ENCODE measurements around the gene TPT1. TPM values are rescaled to one million over a fixed set of nuclear protein-coding genes. Genes with fewer than 3 reads are reported as not detected.
"Not testable (repeated sequence)": the region's sequence is repeated elsewhere in the genome, so short reads cannot be mapped to it uniquely, and the experiment has no call there.

TPT1 gene
- total RNA-seq, 2 experiments from 2014 or later, result 3,408 to 3,964 TPM

DNA sequence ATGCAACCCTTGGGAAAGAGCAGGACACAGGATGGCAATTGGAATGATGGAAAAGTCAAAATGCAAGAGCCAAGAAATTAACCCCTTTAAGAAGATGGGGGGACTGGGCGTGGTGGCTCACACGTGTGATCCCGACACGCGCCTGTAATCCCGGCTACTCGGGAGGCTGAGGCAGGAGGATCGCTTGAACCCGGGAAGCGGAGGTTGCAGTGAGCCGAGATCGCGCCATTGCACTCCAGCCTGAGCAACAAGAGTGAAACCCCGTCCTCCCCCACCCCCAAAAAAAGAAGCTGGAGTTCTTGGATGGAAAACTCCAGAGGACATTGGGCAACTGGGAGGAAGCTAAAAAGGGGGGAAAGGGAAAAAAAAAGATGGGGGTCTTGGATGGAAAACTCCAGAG, 1.7 kb upstream of the TPT1 start:
- ChIA-PET CTCF (interaction anchor here (2.0 kb wide), 1 partner anchor 28 kb away, joined by 8 read pairs; no protein-coding TSS in a partner anchor), POLR2A (interaction anchor here (2.0 kb wide), 1 partner anchor 53 kb away, joined by 6 read pairs; no protein-coding TSS in a partner anchor)
- H3K27me3 Mint-ChIP-seq; H3K9me3 Mint-ChIP-seq (ENCODE audit: low read depth); DNase-seq; ATAC-seq: not testable (repeated sequence)
- H3K36me3 Mint-ChIP-seq (ENCODE audit: low read depth), result peaks cover 58% of the 10 kb centered on the region
- H3K4me3 Mint-ChIP-seq, result peak overlapping the region; percentile 99
- intact Hi-C loops (cut with DNase I, micrococcal nuclease), result loop anchor here (5.0 to 10.0 kb wide), 2 partner anchors 75 to 842 kb away; partner anchors contain the start of genes LCP1 (in 1 of the 2) and SLC25A30 (in 1 of the 2)
- peak overlapping the region; percentile 99 for H3K27ac Mint-ChIP-seq
- peaks cover 32% of the 10 kb centered on the region for H3K4me1 Mint-ChIP-seq

DNA sequence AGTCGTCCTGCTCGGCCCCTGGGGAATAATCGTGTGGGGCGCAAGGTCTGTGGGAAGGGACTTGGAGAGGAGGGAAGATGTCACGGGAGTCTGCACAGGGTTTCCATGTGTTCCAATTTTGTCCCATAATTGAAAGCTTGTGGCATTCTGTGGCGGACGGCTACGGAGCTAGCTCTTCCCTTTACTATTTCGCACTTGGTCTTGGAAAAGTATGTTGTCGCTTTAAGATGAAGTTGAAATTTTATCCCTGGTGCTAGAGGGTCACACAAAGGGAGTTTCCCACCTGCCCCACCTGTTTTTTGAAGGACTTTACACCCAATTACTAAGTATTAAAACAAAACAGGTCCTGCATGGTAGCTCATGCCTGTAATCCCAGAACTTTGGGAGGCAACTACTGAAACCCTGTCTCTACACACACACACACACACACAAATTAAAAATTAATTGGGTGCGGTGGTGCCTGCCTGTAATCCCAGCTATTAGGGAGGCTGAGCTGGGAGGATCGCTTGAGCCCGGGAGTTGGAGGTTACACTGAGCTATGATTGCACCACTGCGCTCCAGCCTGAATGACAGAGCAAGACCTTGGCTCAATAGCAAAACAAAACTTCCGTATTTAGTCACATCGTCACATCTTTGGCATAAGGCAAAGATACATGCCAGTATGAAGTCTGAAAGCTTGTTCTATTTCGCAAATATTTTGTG, 967 bp upstream of the TPT1 start:
- Mint-ChIP-seq H3K4me3 (peak overlapping the region; percentile 99), H3K9me3 (ENCODE audit: low read depth) (no peaks in the 10 kb centered on the region), H3K27ac (peak overlapping the region; percentile 99), H3K27me3 (no peaks in the 10 kb centered on the region), H3K4me1 (peaks cover 37% of the 10 kb centered on the region), H3K36me3 (ENCODE audit: low read depth) (peaks cover 61% of the 10 kb centered on the region)
- ATAC-seq, result no peak
- POLR2A ChIA-PET, result interaction anchor here (0.7 to 2.0 kb wide), 6 partner anchors 11 to 123 kb away, joined by 3 to 6 read pairs (median 4); partner anchors contain the start of genes COG3 and SLC25A30
- intact Hi-C loops (cut with DNase I, micrococcal nuclease), result loop anchor here (1.0 to 10.0 kb wide), 11 partner anchors 25 to 843 kb away; partner anchors contain the start of genes COG3 (in 2 of the 2), SLC25A30 (in 2 of the 2), GPALPP1 (in 1 of the 2) and LCP1 (in 1 of the 2)
- DNase-seq, result no peak
- CTCF ChIA-PET, result interaction anchor here (0.6 to 3.1 kb wide), 5 partner anchors 18 to 123 kb away, joined by 3 to 17 read pairs (median 10); partner anchors contain the start of genes COG3 and SLC25A30

DNA sequence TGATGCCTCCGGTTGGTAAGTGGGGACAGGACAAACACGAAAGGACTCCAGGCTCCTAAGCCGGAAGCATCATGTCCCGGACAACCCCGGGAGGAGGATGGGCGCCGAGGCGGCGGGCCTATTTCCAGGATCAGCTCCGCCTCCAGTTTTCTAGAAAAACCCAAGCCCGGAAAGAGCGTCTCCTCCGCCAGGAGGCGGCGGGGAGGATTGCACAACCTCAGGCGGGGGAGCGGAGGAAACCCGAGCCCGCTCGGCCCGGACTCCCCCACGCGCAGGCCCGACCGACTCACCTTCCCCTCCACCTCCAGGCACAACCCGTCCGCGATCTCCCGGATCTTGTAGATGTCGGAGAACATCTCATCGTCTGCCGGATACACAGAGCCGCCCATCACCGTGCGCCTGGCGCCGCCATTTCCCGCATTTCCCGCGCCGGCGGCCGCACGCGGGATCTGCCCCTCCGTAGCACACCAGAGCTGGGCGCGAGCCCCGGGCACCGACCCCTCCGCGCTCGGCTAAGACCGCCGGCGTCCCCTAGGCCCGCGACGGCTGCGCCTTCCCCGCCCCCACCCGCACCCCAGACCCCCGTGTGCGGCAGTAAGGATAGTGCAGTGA, 455 bp downstream of the TPT1 start:
- intact Hi-C loops (cut with DNase I, micrococcal nuclease), result loop anchor here (1.0 to 10.0 kb wide), 13 partner anchors 27 to 844 kb away; partner anchors contain the start of genes COG3 (in 2 of the 2), SLC25A30 (in 2 of the 2), GPALPP1 (in 1 of the 2) and GTF2F2 (in 1 of the 2)
- Mint-ChIP-seq H3K9me3 (ENCODE audit: low read depth) (no peaks in the 10 kb centered on the region), H3K36me3 (ENCODE audit: low read depth) (peaks cover 66% of the 10 kb centered on the region), H3K27ac (peak overlapping the region; percentile 99), H3K4me1 (peaks cover 51% of the 10 kb centered on the region), H3K4me3 (peak overlapping the region; percentile 99), H3K27me3 (no peaks in the 10 kb centered on the region)
- ATAC-seq, result peak; percentile 50
- POLR2A ChIA-PET, result interaction anchor here (0.6 to 2.0 kb wide), 7 partner anchors 22 to 124 kb away, joined by 3 to 6 read pairs (median 4); partner anchors contain the start of genes COG3 and SLC25A30
- DNase-seq, result peak; percentile 92
- CTCF ChIA-PET, result interaction anchor here (0.6 to 3.1 kb wide), 7 partner anchors 9 to 220 kb away, joined by 3 to 17 read pairs (median 3); partner anchors contain the start of genes COG3 and GTF2F2

DNA sequence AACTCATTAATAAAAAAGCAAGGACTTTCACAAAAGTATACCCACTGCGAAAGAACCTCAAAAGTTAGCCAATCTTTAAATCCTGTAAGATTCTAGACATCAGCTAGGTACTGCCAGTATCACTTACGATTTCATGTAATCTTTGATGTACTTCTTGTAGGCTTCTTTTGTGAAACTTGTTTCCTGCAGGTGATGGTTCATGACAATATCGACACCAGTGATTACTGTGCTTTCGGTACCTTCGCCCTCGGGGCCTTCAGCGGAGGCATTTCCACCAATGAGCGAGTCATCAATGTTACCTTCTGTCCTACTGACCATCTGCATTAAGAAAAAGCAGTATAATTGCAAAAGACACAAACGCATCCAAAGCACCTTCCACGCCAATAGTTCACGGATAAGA, 1.1 kb downstream of the TPT1 start:
- intact Hi-C loops (cut with DNase I, micrococcal nuclease), result loop anchor here (1.0 to 10.0 kb wide), 8 partner anchors 29 to 845 kb away; partner anchors contain the start of genes GTF2F2 (in 1 of the 2), LCP1 (in 1 of the 2) and SLC25A30 (in 1 of the 2)
- peak overlapping the region; percentile 99 for H3K4me3 Mint-ChIP-seq
- no peaks in the 10 kb centered on the region for H3K27me3 Mint-ChIP-seq
- H3K27ac Mint-ChIP-seq, result peak overlapping the region; percentile 99
- ChIA-PET POLR2A (interaction anchor here (0.6 to 1.3 kb wide), 2 partner anchors 22 to 28 kb away, joined by 3 to 6 read pairs; no protein-coding TSS in a partner anchor), CTCF (interaction anchor here (0.6 to 3.1 kb wide), 10 partner anchors 28 to 293 kb away, joined by 3 to 17 read pairs (median 4); partner anchors contain the start of genes COG3 and GTF2F2)
- peak; percentile 70 for DNase-seq
- peaks cover 70% of the 10 kb centered on the region for H3K36me3 Mint-ChIP-seq (ENCODE audit: low read depth)
- no peaks in the 10 kb centered on the region for H3K9me3 Mint-ChIP-seq (ENCODE audit: low read depth)
- ATAC-seq, result peak; percentile 3
- H3K4me1 Mint-ChIP-seq, result peaks cover 58% of the 10 kb centered on the region

DNA sequence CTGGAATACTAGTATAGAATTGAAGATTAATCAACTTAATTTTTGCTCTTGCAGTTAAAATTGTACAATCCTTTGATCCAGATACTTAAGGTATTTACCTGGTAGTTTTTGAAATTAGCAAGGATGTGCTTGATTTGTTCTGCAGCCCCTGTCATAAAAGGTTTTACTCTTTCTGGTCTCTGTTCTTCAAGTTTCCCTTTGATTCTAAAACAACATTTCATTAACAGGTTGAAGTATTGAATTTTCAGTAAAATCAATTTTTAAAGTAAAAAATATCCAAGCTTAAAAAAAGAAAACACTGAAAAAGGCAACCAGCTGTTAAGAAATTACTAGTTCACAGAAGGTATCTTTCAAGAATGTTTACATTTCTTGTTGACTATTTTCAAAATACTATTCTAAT, 1.6 kb downstream of the TPT1 start:
- Mint-ChIP-seq H3K27me3 (no peaks in the 10 kb centered on the region), H3K4me3 (peak overlapping the region; percentile 99), H3K27ac (peak overlapping the region; percentile 99), H3K4me1 (peaks cover 60% of the 10 kb centered on the region), H3K9me3 (ENCODE audit: low read depth) (no peaks in the 10 kb centered on the region), H3K36me3 (ENCODE audit: low read depth) (peaks cover 70% of the 10 kb centered on the region)
- ATAC-seq, result no peak
- intact Hi-C loops (cut with DNase I, micrococcal nuclease), result loop anchor here in 1 of 2 experiments (2.0 to 10.0 kb wide), 2 partner anchors 55 to 835 kb away; no protein-coding TSS in a partner anchor
- POLR2A ChIA-PET, result no interaction called here
- DNase-seq, result no peak
- CTCF ChIA-PET, result interaction anchor here (0.8 to 3.1 kb wide), 6 partner anchors 42 to 292 kb away, joined by 3 to 10 read pairs (median 4); partner anchors contain the start of genes COG3 and GTF2F2

DNA sequence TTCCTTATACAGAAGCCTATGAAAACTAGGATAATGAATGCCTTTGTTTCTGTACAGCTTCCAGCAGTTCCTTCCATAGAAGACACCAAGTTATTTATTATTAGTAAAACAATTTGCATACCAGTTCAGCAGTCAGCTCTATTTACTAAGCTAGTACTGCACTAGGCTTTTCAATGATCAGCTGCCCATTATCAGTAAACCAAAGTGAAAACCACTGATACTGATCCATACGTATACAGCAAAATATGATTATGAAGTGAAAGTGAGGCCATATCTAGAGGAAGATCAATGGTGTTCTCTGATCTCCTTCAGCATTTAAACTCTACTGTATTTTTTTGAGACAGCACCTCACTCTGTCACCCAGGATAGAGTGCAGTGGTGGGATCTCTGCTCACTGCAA, 3.2 kb downstream of the TPT1 start:
- Mint-ChIP-seq H3K4me1 (peaks cover 73% of the 10 kb centered on the region), H3K36me3 (ENCODE audit: low read depth) (peaks cover 77% of the 10 kb centered on the region), H3K4me3 (peak overlapping the region; percentile 99), H3K9me3 (ENCODE audit: low read depth) (no peaks in the 10 kb centered on the region), H3K27me3 (no peaks in the 10 kb centered on the region), H3K27ac (peak overlapping the region; percentile 99)
- intact Hi-C loops (cut with DNase I, micrococcal nuclease), result loop anchor here in 1 of 2 experiments (2.0 to 10.0 kb wide), 2 partner anchors 57 to 837 kb away; no protein-coding TSS in a partner anchor
- CTCF ChIA-PET, result interaction anchor here (0.6 to 1.4 kb wide), 4 partner anchors 34 to 291 kb away, joined by 3 to 5 read pairs (median 4); no protein-coding TSS in a partner anchor
- ATAC-seq (no peak), DNase-seq (no peak)
- POLR2A ChIA-PET, result interaction anchor here (0.7 to 1.6 kb wide), 4 partner anchors 12 to 127 kb away, joined by 3 to 9 read pairs (median 3); partner anchors contain the start of gene COG3

DNA sequence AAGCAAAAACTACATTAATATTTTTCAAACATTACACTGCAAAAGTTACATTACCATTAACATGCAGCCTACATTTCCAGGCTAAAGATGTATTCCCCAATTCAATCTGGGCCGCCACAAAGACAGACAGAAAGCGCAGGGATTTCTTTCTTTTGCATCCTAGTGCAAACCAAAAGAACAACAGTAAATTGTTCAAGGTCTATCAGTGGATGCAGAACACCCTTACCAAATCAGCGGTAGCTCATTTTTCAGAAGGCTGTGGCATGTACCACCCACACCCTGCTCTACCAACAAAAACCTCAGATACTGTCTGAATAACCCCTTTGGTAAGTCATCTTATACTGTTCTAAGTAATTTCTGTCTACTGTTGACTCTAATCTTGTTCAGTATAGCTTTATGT, 3.6 kb downstream of the TPT1 start:
- ChIA-PET CTCF (interaction anchor here (0.6 to 1.4 kb wide), 5 partner anchors 34 to 291 kb away, joined by 3 to 5 read pairs (median 3); no protein-coding TSS in a partner anchor), POLR2A (interaction anchor here (0.7 to 1.6 kb wide), 4 partner anchors 12 to 127 kb away, joined by 3 to 9 read pairs (median 3); partner anchors contain the start of gene COG3)
- Mint-ChIP-seq H3K36me3 (ENCODE audit: low read depth) (peaks cover 76% of the 10 kb centered on the region), H3K27me3 (no peaks in the 10 kb centered on the region), H3K27ac (peak overlapping the region; percentile 89), H3K9me3 (ENCODE audit: low read depth) (no peaks in the 10 kb centered on the region), H3K4me3 (peak overlapping the region; percentile 99), H3K4me1 (peaks cover 72% of the 10 kb centered on the region)
- intact Hi-C loops (cut with DNase I, micrococcal nuclease), result loop anchor here in 1 of 2 experiments (10.0 kb wide), 1 partner anchor 837 kb away; no protein-coding TSS in a partner anchor
- DNase-seq, result peak; percentile 39
- no peak for ATAC-seq

DNA sequence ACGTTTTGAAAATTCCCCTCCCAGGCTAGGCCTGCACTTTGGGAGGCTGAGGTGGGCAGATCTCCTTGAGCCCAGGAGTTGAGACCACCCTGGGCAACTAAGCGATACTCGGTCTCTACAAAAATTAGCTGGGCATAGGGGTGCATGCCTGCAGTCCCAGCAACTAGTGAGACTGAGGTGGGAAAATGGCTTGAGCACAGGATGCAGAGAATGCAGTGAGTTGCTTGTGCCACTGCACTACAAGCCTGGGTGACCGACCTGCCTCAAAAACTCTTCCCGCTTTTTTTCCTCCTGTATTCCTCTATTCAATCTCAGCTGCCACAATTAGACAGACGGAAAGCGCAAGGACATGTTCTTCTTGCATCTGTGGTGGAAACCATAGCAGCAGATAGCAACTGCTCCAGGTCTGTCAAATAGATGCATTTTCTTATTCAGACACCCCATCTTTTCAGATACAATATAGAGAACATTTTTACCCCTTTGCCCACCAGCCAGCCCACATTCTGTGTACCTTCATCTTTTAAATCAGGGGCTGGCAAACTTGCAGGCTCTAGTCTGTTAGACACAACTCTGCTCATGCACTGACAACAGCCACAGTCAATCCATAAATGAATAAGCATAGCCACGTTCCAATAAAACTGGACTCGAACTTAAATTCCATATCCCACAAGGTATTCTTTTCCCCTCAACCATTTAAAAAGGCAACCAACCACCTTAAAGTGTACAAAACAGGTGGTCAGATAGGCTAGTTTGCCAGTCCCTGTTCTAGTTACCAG, 4.8 kb downstream of the TPT1 start:
- DNase-seq (no peak), ATAC-seq (no peak)
- Mint-ChIP-seq H3K27me3 (no peaks in the 10 kb centered on the region), H3K27ac (peak overlapping the region; percentile 89), H3K9me3 (ENCODE audit: low read depth) (no peaks in the 10 kb centered on the region), H3K4me3 (peak overlapping the region; percentile 99), H3K36me3 (ENCODE audit: low read depth) (peaks cover 71% of the 10 kb centered on the region), H3K4me1 (peaks cover 76% of the 10 kb centered on the region)
- intact Hi-C loops (cut with DNase I, micrococcal nuclease), result loop anchor here in 1 of 2 experiments (10.0 kb wide), 1 partner anchor 839 kb away; no protein-coding TSS in a partner anchor
- ChIA-PET CTCF (interaction anchor here (0.7 to 1.4 kb wide), 3 partner anchors 13 to 35 kb away, joined by 3 to 5 read pairs (median 4); no protein-coding TSS in a partner anchor), POLR2A (interaction anchor here (0.5 to 1.2 kb wide), 3 partner anchors 32 to 414 kb away, joined by 3 to 4 read pairs (median 3); no protein-coding TSS in a partner anchor)

DNA sequence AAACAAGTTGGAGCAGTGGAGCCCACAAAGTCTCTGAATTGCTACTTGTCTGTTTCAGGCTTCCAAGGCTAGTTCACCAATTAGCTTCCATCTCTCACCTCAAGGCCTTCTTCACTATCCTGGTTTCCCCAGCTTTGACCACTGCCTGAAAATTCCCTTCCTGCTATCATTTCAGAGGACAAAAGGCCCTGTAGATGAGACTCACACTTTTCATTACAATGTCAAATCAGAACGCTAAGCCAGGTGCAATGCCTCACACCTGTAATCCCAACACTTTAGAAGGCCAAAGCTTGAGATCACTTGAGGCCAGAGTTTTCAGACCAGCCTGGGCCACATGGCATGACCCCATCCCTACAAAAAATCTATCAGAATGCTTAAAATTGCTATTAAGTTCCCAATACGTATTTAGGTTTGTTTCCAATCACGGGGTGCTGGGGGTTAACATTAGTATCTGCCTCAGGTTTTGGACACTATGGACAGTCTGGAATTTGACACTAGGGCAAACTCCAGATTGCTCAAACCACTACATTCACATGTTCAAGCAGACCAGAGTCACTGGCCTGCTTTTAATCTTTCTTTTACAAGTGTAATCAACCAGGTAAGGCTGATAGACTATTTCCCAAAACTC, 5.5 kb downstream of the TPT1 start:
- Mint-ChIP-seq H3K36me3 (ENCODE audit: low read depth) (peaks cover 68% of the 10 kb centered on the region), H3K9me3 (ENCODE audit: low read depth) (no peaks in the 10 kb centered on the region), H3K4me3 (peak overlapping the region; percentile 99), H3K27me3 (no peaks in the 10 kb centered on the region), H3K27ac (peak overlapping the region; percentile 89), H3K4me1 (peaks cover 81% of the 10 kb centered on the region)
- ChIA-PET CTCF (interaction anchor here (1.4 kb wide), 1 partner anchor 55 kb away, joined by 4 read pairs; no protein-coding TSS in a partner anchor), POLR2A (interaction anchor here (0.5 to 1.2 kb wide), 2 partner anchors 33 to 138 kb away, joined by 3 read pairs; no protein-coding TSS in a partner anchor)
- no peak for DNase-seq
- intact Hi-C loops (cut with DNase I, micrococcal nuclease), result loop anchor here in 1 of 2 experiments (10.0 kb wide), 1 partner anchor 839 kb away; no protein-coding TSS in a partner anchor
- no peak for ATAC-seq

Measured in activated CD4-positive, alpha-beta T cell treated with anti-CD3 and anti-CD28 coated beads for 36 hours (primary cell).